ENCODE results near the gene PLEKHJ1. TPM values are rescaled to one million over a fixed set of nuclear protein-coding genes. Genes with fewer than 3 reads are reported as not detected.
A peak's percentile ranks its signal among the peaks of the same experiment; 100 is the strongest.

PLEKHJ1 gene
- total and polyA plus RNA-seq, 11 donors = 44.6 to 89.7 (median 48.8) TPM

GRCh38 chr19:2266183-2266993, 30.3 kb upstream of the PLEKHJ1 start:
- Histone ChIP-seq H3K4me1 (peaks cover 3 to 43% (median 13%) of the 10 kb centered on the region in 12 donors), H3K27me3 (no peaks in the 10 kb centered on the region), H3K9me3 (no peaks in the 10 kb centered on the region), H3K36me3 (peaks cover 0 to 4% (median 2%) of the 10 kb centered on the region in 9 donors), H3K27ac (peak overlapping the region in 6 of 12 donors; percentile 34 to 83 (median 44)), H3K4me3 (peak overlapping the region in 1 of 12 donors; percentile 34)
- peak; percentile 90 to 94 (median 90) for DNase-seq
- intact Hi-C loops (cut with DNase I) = no loop called here
- no peak for TF ChIP-seq CTCF (IDR thresholded peaks at IDR 0.05)
- no peak for TF ChIP-seq POLR2A (IDR thresholded peaks at IDR 0.05)
- 51 to 65% (median 51%) methylated on average over 14 to 18 of the region's 18 CpGs for WGBS, 4 donors
- ATAC-seq = peak in 3 of 4 donors; percentile 9 to 52 (median 18)

- Histone ChIP-seq H3K4me3 (no peak overlapping the region), H3K4me1 (peaks cover 0 to 18% (median 3%) of the 10 kb centered on the region in 12 donors), H3K27me3 (no peaks in the 10 kb centered on the region), H3K36me3 (no peaks in the 10 kb centered on the region), H3K27ac (no peak overlapping the region), H3K9me3 (no peaks in the 10 kb centered on the region)
- ATAC-seq (no peak), DNase-seq (peak in 1 of 5 donors; percentile 68)
- intact Hi-C loops (cut with DNase I) = no loop called here
- TF ChIP-seq CTCF (IDR thresholded peaks at IDR 0.05) (peak; percentile 28 to 63 (median 49)), POLR2A (IDR thresholded peaks at IDR 0.05) (no peak)
- 20 to 67% (median 63%) methylated on average over 3 to 7 of the region's 7 CpGs for WGBS, 4 donors
Observed at GRCh38 chr19:2261438-2262172, 25.5 kb upstream of the PLEKHJ1 start.

GRCh38 chr19:2260341-2260805, 24.2 kb upstream of the PLEKHJ1 start:
- H3K4me3 ChIP-seq = no peak overlapping the region
- peaks cover 0 to 8% (median 0%) of the 10 kb centered on the region in 12 donors for H3K4me1 ChIP-seq
- H3K27ac ChIP-seq = peak overlapping the region in 1 of 12 donors; percentile 32
- H3K36me3 ChIP-seq = no peaks in the 10 kb centered on the region
- WGBS, 4 donors = 78 to 80% (median 78%) methylated on average over 11 of the region's 11 CpGs
- no peak for TF ChIP-seq POLR2A (IDR thresholded peaks at IDR 0.05)
- TF ChIP-seq CTCF (IDR thresholded peaks at IDR 0.05) = no peak
- intact Hi-C loops (cut with DNase I) = no loop called here
- DNase-seq (no peak), ATAC-seq (no peak)
- H3K27me3 ChIP-seq = no peaks in the 10 kb centered on the region
- no peaks in the 10 kb centered on the region for H3K9me3 ChIP-seq

GRCh38 chr19:2259336-2259735, 23.2 kb upstream of the PLEKHJ1 start:
- Histone ChIP-seq H3K4me3 (no peak overlapping the region), H3K4me1 (no peaks in the 10 kb centered on the region), H3K36me3 (no peaks in the 10 kb centered on the region), H3K27ac (no peak overlapping the region), H3K9me3 (no peaks in the 10 kb centered on the region), H3K27me3 (peaks cover 0 to 3% (median 0%) of the 10 kb centered on the region in 9 donors)
- intact Hi-C loops (cut with DNase I) = no loop called here
- DNase-seq (peak in 1 of 5 donors; percentile 16), ATAC-seq (no peak)
- 85 to 96% (median 91%) methylated on average over 5 of the region's 5 CpGs for WGBS, 4 donors
- TF ChIP-seq CTCF (IDR thresholded peaks at IDR 0.05) = no peak
- TF ChIP-seq POLR2A (IDR thresholded peaks at IDR 0.05) = no peak
